ENCODE data around the gene TFG. TPM values are rescaled to one million over a fixed set of nuclear protein-coding genes. Genes with fewer than 3 reads are reported as not detected.
"Not testable (repeated sequence)": the region's sequence is repeated elsewhere in the genome, so short reads cannot be mapped to it uniquely, and the experiment has no call there.

Gene TFG
- 100 to 1,000 TPM; 127 to 147 (median 133) TPM for total RNA-seq (2021; fragmentation: NEBNext Ultra II Directional; extraction: Animal tissue kit (Norgen Biotek cat#: 25700))
- long read RNA-seq, transcript TFG-204 (8 exons, 1,783 nt) = minor isoform, 52 of 319 reads
- long read RNA-seq, transcript TFG-201 (8 exons, 1,978 nt) = major isoform, 222 of 319 reads
- long read RNA-seq, partial matches to known transcripts = 13 of 319 reads
- long read RNA-seq, other reads (novel, unspliced or antisense) = 26 of 319 reads

GRCh38 chr3:100708989-100709841, at the start of gene TFG:
Gene TFG, plus strand, starts transcription at chr3:100709494. Its CDS starts 4,192 bp downstream, at chr3:100713686.
- peaks cover 55% of the 10 kb centered on the region for H3K4me1 Mint-ChIP-seq (ENCODE audit: low read depth)

GRCh38 chr3:100661294-100661693, 48.0 kb upstream of the TFG start:
- not testable (repeated sequence) for DNase-seq; H3K4me1 Mint-ChIP-seq (ENCODE audit: low read depth); H3K36me3 Mint-ChIP-seq (ENCODE audit: low read depth); H3K27ac Mint-ChIP-seq; H3K4me3 Mint-ChIP-seq; H3K9me3 Mint-ChIP-seq
- peaks cover 25% of the 10 kb centered on the region for H3K27me3 Mint-ChIP-seq (ENCODE audit: insufficient read depth)

More at GRCh38 chr3:100708989-100709841, at the start of gene TFG:
- peak within 1 kb of the TSS; percentile 95 for H3K4me3 Mint-ChIP-seq
- no peaks in the 10 kb centered on the region for H3K27me3 Mint-ChIP-seq (ENCODE audit: insufficient read depth)
- no peaks in the 10 kb centered on the region; the same call in 1 of the 2 replicates for H3K9me3 Mint-ChIP-seq
- peaks cover 35% of the 10 kb centered on the region for H3K36me3 Mint-ChIP-seq (ENCODE audit: low read depth)
- peak within 1 kb of the TSS; percentile 89 for H3K27ac Mint-ChIP-seq
- peak; percentile 99 for DNase-seq
- TF ChIP-seq, protein P1, sequence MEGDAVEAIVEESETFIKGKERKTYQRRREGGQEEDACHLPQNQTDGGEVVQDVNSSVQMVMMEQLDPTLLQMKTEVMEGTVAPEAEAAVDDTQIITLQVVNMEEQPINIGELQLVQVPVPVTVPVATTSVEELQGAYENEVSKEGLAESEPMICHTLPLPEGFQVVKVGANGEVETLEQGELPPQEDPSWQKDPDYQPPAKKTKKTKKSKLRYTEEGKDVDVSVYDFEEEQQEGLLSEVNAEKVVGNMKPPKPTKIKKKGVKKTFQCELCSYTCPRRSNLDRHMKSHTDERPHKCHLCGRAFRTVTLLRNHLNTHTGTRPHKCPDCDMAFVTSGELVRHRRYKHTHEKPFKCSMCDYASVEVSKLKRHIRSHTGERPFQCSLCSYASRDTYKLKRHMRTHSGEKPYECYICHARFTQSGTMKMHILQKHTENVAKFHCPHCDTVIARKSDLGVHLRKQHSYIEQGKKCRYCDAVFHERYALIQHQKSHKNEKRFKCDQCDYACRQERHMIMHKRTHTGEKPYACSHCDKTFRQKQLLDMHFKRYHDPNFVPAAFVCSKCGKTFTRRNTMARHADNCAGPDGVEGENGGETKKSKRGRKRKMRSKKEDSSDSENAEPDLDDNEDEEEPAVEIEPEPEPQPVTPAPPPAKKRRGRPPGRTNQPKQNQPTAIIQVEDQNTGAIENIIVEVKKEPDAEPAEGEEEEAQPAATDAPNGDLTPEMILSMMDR (IDR thresholded peaks at IDR 0.05) = no peak; the same call in 1 of the 2 replicates

GRCh38 chr3:100662113-100662823, 47.0 kb upstream of the TFG start:
- Mint-ChIP-seq H3K9me3 (no peaks in the 10 kb centered on the region), H3K27me3 (ENCODE audit: insufficient read depth) (peaks cover 21% of the 10 kb centered on the region), H3K4me1 (ENCODE audit: low read depth) (no peaks in the 10 kb centered on the region), H3K36me3 (ENCODE audit: low read depth) (no peaks in the 10 kb centered on the region), H3K27ac (no peak overlapping the region), H3K4me3 (no peak overlapping the region)
- DNase-seq = peak; percentile 29
- TF ChIP-seq, protein P1 (IDR thresholded peaks at IDR 0.05) = no peak

DNA sequence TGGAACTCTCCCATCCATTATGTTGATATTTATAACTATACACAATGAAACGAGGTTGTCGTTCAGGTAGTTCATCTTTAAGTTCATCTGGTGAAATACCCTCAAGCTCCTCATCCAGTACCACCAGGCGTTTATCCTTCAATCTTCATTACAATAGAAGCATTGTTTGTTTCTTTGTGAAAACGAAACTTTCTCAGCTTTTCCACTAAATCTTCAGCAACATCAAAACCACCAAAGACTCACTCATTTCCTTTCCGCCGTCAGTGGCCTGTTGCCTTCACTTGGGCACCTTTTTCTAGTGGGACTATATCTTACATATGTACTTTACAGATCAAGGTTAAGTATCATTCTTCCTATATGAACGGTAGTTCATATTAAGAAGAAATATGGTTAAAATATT, 44.1 kb upstream of the TFG start:
- no peak overlapping the region for H3K4me3 Mint-ChIP-seq
- no peak overlapping the region for H3K27ac Mint-ChIP-seq
- no peaks in the 10 kb centered on the region for H3K4me1 Mint-ChIP-seq (ENCODE audit: low read depth)
- H3K27me3 Mint-ChIP-seq (ENCODE audit: insufficient read depth) = peaks cover 31% of the 10 kb centered on the region
- TF ChIP-seq, protein P1 (IDR thresholded peaks at IDR 0.05) = no peak
- no peaks in the 10 kb centered on the region for H3K9me3 Mint-ChIP-seq
- DNase-seq = no peak
- no peaks in the 10 kb centered on the region for H3K36me3 Mint-ChIP-seq (ENCODE audit: low read depth)

DNA sequence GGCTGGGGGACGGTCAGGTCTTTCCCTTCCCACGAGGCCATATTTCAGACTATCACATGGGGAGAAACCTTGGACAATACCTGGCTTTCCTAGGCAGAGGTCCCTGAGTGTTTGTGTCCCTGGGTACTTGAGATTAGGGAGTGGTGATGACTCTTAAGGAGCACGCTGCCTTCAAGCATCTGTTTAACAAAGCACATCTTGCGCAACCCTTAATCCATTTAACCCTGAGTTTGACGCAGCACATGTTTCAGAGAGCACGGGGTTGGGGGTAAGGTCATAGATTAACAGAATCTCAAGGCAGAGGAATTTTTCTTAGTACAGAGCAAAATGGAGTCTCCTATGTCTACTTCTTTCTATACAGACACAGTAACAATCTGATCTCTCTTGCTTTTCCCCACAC, 42.6 kb upstream of the TFG start:
- not testable (repeated sequence) for DNase-seq; H3K4me3 Mint-ChIP-seq; H3K4me1 Mint-ChIP-seq (ENCODE audit: low read depth); H3K27ac Mint-ChIP-seq; H3K36me3 Mint-ChIP-seq (ENCODE audit: low read depth)
- Mint-ChIP-seq H3K9me3 (peaks cover 12% of the 10 kb centered on the region), H3K27me3 (ENCODE audit: insufficient read depth) (peaks cover 38% of the 10 kb centered on the region)

- not testable (repeated sequence) for DNase-seq; H3K4me3 Mint-ChIP-seq; H3K4me1 Mint-ChIP-seq (ENCODE audit: low read depth); H3K27ac Mint-ChIP-seq; H3K36me3 Mint-ChIP-seq (ENCODE audit: low read depth)
- Mint-ChIP-seq H3K9me3 (peaks cover 15% of the 10 kb centered on the region), H3K27me3 (ENCODE audit: insufficient read depth) (peaks cover 36% of the 10 kb centered on the region)
Observed at GRCh38 chr3:100667316-100667715, 42.0 kb upstream of the TFG start.

GRCh38 chr3:100670995-100671394, 38.3 kb upstream of the TFG start:
- not testable (repeated sequence) for H3K36me3 Mint-ChIP-seq (ENCODE audit: low read depth); DNase-seq; H3K4me1 Mint-ChIP-seq (ENCODE audit: low read depth); H3K4me3 Mint-ChIP-seq; H3K27ac Mint-ChIP-seq
- Mint-ChIP-seq H3K27me3 (ENCODE audit: insufficient read depth) (peaks cover 30% of the 10 kb centered on the region), H3K9me3 (peaks cover 15% of the 10 kb centered on the region)

All from HFFc6 (cell line).